Brain microvascular endothelial cell (primary cell): ENCODE measurements around the gene SLC1A7.

Experiments used
- DNase-seq: peaks from one replicate; pipeline ENCODE4 v3.0.0-alpha.2; 2020
- H3K27ac ChIP-seq: fragments of 250-450 bp; sonication (Bioruptor Pico); 2 replicates; pipeline ENCODE4 v1.5.1; 2020; ENCODE audit warnings: mild to moderate bottlenecking, moderate library complexity
- H3K27me3 ChIP-seq: fragments of 250-450 bp; sonication (Bioruptor Pico); replicated peaks from 2 replicates; pipeline ENCODE4 v1.5.1; 2020; ENCODE audit warnings: mild to moderate bottlenecking
- H3K36me3 ChIP-seq: fragments of 250-450 bp; sonication (Bioruptor Pico); replicated peaks from 2 replicates; pipeline ENCODE4 v1.5.1; 2020; ENCODE audit warnings: mild to moderate bottlenecking
- H3K4me3 ChIP-seq: 2 replicates; pipeline ENCODE4 v1.5.1; 2011; ENCODE audit warnings: low read depth, mild to moderate bottlenecking, control low read depth, low read length, moderate library complexity
- in situ Hi-C: cut with HindIII; loops from 2 replicates; pipeline ENCODE4 v1.10.0; 2017; ENCODE audit warnings: low sequenced_read_pairs, low pct_ligation_motif_present
- TF ChIP-seq, protein P1 (sequence below): IDR thresholded peaks from 2 replicates; pipeline ENCODE4 v1.5.1; 2011; ENCODE audit warnings: low read depth, mild to moderate bottlenecking, moderate library complexity, low read length, control low read depth, inconsistent platforms; ENCODE audit errors: missing control alignments

Gene SLC1A7

DNA sequence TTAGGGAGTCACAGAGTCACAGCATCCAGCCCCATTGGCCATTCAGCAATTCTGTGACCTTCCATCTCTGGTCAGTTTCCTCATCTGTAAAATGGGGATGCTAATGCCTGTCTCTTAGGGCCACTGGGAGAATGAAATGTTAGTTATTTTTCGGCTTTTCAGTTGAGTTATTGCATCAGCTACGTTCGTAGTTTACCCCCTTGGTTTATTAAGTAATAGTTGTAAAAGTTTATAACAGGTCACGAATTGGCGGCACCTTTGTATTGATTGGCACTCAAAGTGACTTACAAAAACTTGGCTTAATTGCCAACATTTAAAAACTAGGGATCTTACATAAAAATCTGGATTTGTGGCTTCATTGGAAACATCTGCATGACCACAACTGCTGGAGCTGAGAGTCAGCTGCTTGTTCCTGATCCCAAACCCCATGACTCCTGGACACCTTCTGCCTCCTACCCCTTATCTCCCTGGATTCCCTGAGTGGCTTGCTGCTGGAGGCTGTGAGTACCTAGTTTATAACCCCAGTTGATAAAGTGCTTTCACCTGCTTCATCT, 23.0 kb upstream of the SLC1A7 start:
- Histone ChIP-seq H3K4me3 (no peak overlapping the region), H3K27me3 (no peaks in the 10 kb centered on the region), H3K27ac (no peak overlapping the region), H3K36me3 (no peaks in the 10 kb centered on the region)
- in situ Hi-C loops, result no loop called here
- TF ChIP-seq, protein P1, sequence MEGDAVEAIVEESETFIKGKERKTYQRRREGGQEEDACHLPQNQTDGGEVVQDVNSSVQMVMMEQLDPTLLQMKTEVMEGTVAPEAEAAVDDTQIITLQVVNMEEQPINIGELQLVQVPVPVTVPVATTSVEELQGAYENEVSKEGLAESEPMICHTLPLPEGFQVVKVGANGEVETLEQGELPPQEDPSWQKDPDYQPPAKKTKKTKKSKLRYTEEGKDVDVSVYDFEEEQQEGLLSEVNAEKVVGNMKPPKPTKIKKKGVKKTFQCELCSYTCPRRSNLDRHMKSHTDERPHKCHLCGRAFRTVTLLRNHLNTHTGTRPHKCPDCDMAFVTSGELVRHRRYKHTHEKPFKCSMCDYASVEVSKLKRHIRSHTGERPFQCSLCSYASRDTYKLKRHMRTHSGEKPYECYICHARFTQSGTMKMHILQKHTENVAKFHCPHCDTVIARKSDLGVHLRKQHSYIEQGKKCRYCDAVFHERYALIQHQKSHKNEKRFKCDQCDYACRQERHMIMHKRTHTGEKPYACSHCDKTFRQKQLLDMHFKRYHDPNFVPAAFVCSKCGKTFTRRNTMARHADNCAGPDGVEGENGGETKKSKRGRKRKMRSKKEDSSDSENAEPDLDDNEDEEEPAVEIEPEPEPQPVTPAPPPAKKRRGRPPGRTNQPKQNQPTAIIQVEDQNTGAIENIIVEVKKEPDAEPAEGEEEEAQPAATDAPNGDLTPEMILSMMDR, result no peak
- no peak for DNase-seq

GRCh38 chr1:53163291-53163768, 20.9 kb upstream of the SLC1A7 start:
- TF ChIP-seq, protein P1, result no peak
- H3K27ac ChIP-seq, result no peak overlapping the region
- H3K36me3 ChIP-seq, result no peaks in the 10 kb centered on the region
- in situ Hi-C loops, result no loop called here
- no peak for DNase-seq
- H3K27me3 ChIP-seq, result no peaks in the 10 kb centered on the region
- no peak overlapping the region for H3K4me3 ChIP-seq

DNA sequence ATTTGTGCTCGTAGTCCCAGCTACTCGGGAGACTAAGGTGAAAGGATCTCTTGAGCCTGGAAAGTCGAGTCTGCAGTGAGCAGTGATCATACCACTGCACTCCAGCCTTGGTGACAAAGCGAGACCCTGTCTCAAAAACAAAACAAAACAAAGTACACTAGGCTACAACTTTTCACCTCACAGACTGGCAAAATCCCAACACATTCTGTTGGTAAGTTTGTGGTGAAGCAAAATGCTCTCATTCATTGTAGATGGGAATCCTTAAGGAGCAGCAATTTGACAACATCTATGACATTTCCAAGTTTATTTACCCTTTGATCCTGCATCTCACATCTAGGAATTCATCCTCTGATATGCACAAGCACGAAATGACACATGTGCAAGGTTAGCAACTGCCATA, 20.2 kb upstream of the SLC1A7 start:
- TF ChIP-seq, protein P1, result no peak
- Histone ChIP-seq H3K27ac (no peak overlapping the region), H3K4me3 (no peak overlapping the region), H3K27me3 (no peaks in the 10 kb centered on the region), H3K36me3 (no peaks in the 10 kb centered on the region)
- DNase-seq, result no peak
- in situ Hi-C loops, result no loop called here

DNA sequence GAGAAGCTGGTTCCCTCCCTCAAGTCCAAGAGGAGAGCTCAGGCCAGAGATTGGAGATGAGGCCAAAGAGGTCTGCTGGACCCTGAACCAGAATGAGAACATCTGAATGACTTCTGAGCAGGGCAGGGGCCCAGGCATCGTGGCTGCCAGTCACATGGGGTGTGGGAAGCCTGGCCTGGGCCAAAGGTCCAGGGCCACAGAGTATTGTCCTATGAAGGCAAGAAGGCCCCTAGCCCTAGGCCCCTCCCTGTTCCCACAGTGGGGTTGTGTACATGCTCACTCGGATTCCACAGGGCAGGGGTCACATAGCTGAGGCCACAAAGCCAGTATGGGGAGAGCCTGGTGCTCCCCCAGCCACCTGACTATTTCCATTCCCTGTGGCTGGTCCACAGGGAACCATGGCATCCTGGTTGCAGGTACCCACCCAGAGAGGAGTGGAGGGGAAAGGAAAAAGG, 18.5 kb upstream of the SLC1A7 start:
- TF ChIP-seq, protein P1, result no peak
- Histone ChIP-seq H3K27me3 (no peaks in the 10 kb centered on the region), H3K4me3 (no peak overlapping the region), H3K36me3 (no peaks in the 10 kb centered on the region), H3K27ac (no peak overlapping the region)
- in situ Hi-C loops, result no loop called here
- DNase-seq, result no peak

DNA sequence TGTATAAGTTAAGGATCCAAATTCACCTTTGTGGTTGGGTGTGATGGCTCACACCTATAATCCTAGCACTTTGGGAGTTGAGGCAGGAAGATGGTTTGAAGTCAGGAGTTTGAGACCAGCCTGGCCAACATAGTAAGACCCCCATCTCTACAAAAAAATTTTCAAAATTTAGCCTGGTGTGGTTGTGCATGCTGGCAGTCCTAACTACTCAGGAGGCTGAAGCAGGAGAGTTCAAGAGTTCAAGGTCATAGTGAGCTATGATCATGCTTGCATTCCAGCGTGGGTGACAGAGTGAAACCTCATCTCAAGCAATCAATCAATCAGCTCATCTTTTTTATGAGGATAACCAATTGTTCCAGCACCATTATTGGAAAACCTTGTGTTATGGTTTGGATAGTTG, 16.5 kb upstream of the SLC1A7 start:
- no peak overlapping the region for H3K27ac ChIP-seq
- in situ Hi-C loops, result no loop called here
- no peaks in the 10 kb centered on the region for H3K36me3 ChIP-seq
- no peaks in the 10 kb centered on the region for H3K27me3 ChIP-seq
- TF ChIP-seq, protein P1, result no peak
- H3K4me3 ChIP-seq, result no peak overlapping the region
- DNase-seq, result no peak

- TF ChIP-seq, protein P1, result no peak
- no peaks in the 10 kb centered on the region for H3K27me3 ChIP-seq
- H3K4me3 ChIP-seq, result no peak overlapping the region
- no peak overlapping the region for H3K27ac ChIP-seq
- no peaks in the 10 kb centered on the region for H3K36me3 ChIP-seq
- in situ Hi-C loops, result no loop called here
- DNase-seq, result no peak
These were observed 14.3 kb upstream of the SLC1A7 start for GRCh38 chr1:53156783-53157182.
